ENCODE measurements around the gene PKD2.

DNA sequence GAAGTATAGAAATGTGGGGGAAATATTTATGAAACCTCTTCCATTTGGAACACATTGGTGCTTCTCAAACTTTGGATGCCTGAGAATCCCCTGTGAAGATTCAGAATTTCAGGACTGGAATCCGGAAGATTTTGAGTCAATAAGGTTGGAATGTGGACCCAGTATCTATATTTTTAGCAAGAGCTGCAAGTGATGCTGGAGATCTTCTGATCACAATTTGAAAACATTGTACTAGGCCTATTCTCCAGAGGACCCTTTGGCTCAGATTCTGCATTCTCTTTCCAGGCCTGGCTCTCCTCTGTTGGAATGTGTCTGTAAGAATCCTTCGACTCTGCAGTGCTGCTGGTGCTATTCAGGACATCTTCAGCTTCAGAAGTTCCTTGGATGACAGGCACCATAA is 2.4 kb upstream of the PKD2 start:
- TF ChIP-seq, protein P1, sequence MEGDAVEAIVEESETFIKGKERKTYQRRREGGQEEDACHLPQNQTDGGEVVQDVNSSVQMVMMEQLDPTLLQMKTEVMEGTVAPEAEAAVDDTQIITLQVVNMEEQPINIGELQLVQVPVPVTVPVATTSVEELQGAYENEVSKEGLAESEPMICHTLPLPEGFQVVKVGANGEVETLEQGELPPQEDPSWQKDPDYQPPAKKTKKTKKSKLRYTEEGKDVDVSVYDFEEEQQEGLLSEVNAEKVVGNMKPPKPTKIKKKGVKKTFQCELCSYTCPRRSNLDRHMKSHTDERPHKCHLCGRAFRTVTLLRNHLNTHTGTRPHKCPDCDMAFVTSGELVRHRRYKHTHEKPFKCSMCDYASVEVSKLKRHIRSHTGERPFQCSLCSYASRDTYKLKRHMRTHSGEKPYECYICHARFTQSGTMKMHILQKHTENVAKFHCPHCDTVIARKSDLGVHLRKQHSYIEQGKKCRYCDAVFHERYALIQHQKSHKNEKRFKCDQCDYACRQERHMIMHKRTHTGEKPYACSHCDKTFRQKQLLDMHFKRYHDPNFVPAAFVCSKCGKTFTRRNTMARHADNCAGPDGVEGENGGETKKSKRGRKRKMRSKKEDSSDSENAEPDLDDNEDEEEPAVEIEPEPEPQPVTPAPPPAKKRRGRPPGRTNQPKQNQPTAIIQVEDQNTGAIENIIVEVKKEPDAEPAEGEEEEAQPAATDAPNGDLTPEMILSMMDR (IDR thresholded peaks at IDR 0.05), result no peak
- TF ChIP-seq POLR2A (IDR thresholded peaks at IDR 0.05), result no peak

All from adrenal gland (tissue), 5 donors.